ENCODE results near the gene CRTC3. TPM values are rescaled to one million over a fixed set of nuclear protein-coding genes. Genes with fewer than 3 reads are reported as not detected.

CRTC3 gene
- total and polyA plus RNA-seq, 2 of the 13 experiments (the other 11 are each of a cell fraction or from before 2014, with no cell fraction given), result 8.4 to 11.8 TPM

DNA sequence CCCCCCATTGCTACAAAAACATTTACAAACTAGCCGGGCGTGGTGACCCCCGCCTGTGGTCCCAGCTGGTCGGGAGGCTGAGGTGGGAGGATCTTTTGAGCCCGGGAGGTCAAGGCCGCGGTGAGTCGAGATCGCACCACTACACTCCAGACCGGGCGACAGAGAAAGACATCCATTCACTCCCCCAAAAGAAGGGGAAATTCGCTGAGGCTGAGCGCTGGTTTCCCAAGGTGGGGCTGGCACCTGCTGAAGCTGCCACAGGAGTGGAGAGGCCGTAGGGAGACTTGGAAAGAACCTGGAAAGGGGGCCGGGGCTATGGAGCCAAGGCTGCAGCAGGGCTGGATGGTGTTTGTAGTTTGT lies 732 bp upstream of the CRTC3 start (continued):
- TF ChIP-seq GLI4 (CRISPR knock-in tag; IDR thresholded peaks at IDR 0.05; ENCODE audit: borderline replicate concordance), result no peak
- TF ChIP-seq MIXL1 (CRISPR knock-in tag; IDR thresholded peaks at IDR 0.05), result no peak
- no peak for TF ChIP-seq MBNL3 (CRISPR knock-in tag; conservative IDR thresholded peaks at IDR 0.05)
- no peak for TF ChIP-seq ZNF292 (CRISPR knock-in tag; IDR thresholded peaks at IDR 0.05; ENCODE audit: borderline replicate concordance, low read depth)
- TF ChIP-seq, protein P1, sequence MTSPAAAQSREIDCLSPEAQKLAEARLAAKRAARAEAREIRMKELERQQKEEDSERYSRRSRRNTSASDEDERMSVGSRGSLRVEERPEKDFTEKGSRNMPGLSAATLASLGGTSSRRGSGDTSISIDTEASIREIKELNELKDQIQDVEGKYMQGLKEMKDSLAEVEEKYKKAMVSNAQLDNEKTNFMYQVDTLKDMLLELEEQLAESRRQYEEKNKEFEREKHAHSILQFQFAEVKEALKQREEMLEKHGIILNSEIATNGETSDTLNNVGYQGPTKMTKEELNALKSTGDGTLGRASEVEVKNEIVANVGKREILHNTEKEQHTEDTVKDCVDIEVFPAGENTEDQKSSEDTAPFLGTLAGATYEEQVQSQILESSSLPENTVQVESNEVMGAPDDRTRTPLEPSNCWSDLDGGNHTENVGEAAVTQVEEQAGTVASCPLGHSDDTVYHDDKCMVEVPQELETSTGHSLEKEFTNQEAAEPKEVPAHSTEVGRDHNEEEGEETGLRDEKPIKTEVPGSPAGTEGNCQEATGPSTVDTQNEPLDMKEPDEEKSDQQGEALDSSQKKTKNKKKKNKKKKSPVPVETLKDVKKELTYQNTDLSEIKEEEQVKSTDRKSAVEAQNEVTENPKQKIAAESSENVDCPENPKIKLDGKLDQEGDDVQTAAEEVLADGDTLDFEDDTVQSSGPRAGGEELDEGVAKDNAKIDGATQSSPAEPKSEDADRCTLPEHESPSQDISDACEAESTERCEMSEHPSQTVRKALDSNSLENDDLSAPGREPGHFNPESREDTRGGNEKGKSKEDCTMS (CRISPR knock-in tag; conservative IDR thresholded peaks at IDR 0.05), result no peak
- no peak for TF ChIP-seq ZFYVE20 (CRISPR knock-in tag; IDR thresholded peaks at IDR 0.05; ENCODE audit: borderline replicate concordance, low read depth)
- TF ChIP-seq, protein P2, sequence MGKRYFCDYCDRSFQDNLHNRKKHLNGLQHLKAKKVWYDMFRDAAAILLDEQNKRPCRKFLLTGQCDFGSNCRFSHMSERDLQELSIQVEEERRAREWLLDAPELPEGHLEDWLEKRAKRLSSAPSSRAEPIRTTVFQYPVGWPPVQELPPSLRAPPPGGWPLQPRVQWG (CRISPR knock-in tag; IDR thresholded peaks at IDR 0.05; ENCODE audit: borderline replicate concordance, low read depth), result no peak
- no peak for TF ChIP-seq ZNF430 (CRISPR knock-in tag; IDR thresholded peaks at IDR 0.05)
- TF ChIP-seq ZMAT3 (CRISPR knock-in tag; conservative IDR thresholded peaks at IDR 0.05), result 0 out of 2 replicates have a peak, but pooled peaks have one; percentile 10
- no peak for TF ChIP-seq ZNF619 (CRISPR knock-in tag; IDR thresholded peaks at IDR 0.05)
- TF ChIP-seq RBM22 (optimal IDR thresholded peaks at IDR 0.05; ENCODE audit: low read length), result no peak
- TF ChIP-seq, protein P3, sequence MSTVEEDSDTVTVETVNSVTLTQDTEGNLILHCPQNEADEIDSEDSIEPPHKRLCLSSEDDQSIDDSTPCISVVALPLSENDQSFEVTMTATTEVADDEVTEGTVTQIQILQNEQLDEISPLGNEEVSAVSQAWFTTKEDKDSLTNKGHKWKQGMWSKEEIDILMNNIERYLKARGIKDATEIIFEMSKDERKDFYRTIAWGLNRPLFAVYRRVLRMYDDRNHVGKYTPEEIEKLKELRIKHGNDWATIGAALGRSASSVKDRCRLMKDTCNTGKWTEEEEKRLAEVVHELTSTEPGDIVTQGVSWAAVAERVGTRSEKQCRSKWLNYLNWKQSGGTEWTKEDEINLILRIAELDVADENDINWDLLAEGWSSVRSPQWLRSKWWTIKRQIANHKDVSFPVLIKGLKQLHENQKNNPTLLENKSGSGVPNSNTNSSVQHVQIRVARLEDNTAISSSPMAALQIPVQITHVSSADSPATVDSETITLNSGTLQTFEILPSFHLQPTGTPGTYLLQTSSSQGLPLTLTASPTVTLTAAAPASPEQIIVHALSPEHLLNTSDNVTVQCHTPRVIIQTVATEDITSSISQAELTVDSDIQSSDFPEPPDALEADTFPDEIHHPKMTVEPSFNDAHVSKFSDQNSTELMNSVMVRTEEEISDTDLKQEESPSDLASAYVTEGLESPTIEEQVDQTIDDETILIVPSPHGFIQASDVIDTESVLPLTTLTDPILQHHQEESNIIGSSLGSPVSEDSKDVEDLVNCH (CRISPR knock-in tag; IDR thresholded peaks at IDR 0.05), result no peak
- TF ChIP-seq, protein P4, sequence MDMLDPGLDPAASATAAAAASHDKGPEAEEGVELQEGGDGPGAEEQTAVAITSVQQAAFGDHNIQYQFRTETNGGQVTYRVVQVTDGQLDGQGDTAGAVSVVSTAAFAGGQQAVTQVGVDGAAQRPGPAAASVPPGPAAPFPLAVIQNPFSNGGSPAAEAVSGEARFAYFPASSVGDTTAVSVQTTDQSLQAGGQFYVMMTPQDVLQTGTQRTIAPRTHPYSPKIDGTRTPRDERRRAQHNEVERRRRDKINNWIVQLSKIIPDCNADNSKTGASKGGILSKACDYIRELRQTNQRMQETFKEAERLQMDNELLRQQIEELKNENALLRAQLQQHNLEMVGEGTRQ (IDR thresholded peaks at IDR 0.05; ENCODE audit: low read depth, low read length), result no peak
- TF ChIP-seq, protein P4 (CRISPR knock-in tag; IDR thresholded peaks at IDR 0.05; ENCODE audit: borderline replicate concordance), result no peak
- TF ChIP-seq, protein P5, sequence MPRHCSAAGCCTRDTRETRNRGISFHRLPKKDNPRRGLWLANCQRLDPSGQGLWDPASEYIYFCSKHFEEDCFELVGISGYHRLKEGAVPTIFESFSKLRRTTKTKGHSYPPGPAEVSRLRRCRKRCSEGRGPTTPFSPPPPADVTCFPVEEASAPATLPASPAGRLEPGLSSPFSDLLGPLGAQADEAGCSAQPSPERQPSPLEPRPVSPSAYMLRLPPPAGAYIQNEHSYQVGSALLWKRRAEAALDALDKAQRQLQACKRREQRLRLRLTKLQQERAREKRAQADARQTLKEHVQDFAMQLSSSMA (CRISPR knock-in tag; IDR thresholded peaks at IDR 0.05), result no peak
- TF ChIP-seq, protein P6, sequence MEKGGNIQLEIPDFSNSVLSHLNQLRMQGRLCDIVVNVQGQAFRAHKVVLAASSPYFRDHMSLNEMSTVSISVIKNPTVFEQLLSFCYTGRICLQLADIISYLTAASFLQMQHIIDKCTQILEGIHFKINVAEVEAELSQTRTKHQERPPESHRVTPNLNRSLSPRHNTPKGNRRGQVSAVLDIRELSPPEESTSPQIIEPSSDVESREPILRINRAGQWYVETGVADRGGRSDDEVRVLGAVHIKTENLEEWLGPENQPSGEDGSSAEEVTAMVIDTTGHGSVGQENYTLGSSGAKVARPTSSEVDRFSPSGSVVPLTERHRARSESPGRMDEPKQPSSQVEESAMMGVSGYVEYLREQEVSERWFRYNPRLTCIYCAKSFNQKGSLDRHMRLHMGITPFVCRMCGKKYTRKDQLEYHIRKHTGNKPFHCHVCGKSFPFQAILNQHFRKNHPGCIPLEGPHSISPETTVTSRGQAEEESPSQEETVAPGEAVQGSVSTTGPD (CRISPR knock-in tag; IDR thresholded peaks at IDR 0.05), result no peak
- peak; percentile 5; the same call in 1 of the 2 replicates for TF ChIP-seq NR2C2 (CRISPR knock-in tag; IDR thresholded peaks at IDR 0.05; ENCODE audit: borderline replicate concordance)
- no peak for TF ChIP-seq MTF2 (CRISPR knock-in tag; IDR thresholded peaks at IDR 0.05; ENCODE audit: borderline replicate concordance)
- TF ChIP-seq SMYD3 (CRISPR knock-in tag; IDR thresholded peaks at IDR 0.05), result no peak
- TF ChIP-seq CEBPB (IDR thresholded peaks at IDR 0.05; ENCODE audit: borderline replicate concordance, low read depth, low read length), result no peak
- no peak for TF ChIP-seq KLF12 (CRISPR knock-in tag; IDR thresholded peaks at IDR 0.05; ENCODE audit: borderline replicate concordance)
- no peak for TF ChIP-seq BHLHE40 (IDR thresholded peaks at IDR 0.05; ENCODE audit: low read length)
